ENCODE measurements around the gene ATG10. TPM values are rescaled to one million over a fixed set of nuclear protein-coding genes. Genes with fewer than 3 reads are reported as not detected.

ATG10 gene
- total and polyA plus RNA-seq, 4 donors: 3.9 to 12.8 (median 8.7) TPM

- no peaks in the 10 kb centered on the region for H3K36me3 ChIP-seq (ENCODE audit: control insufficient read depth in 1 of 2, insufficient read depth in 2 of 2, low read length in 1 of 2)
- ATAC-seq (ENCODE audit: low FRiP score) (no peak), DNase-seq (no peak)
- H3K27me3 ChIP-seq (ENCODE audit: control insufficient read depth in 1 of 2, insufficient read depth in 2 of 2, low read length in 1 of 2): no peaks in the 10 kb centered on the region
- no peak overlapping the region for H3K27ac ChIP-seq (ENCODE audit: low read depth in 1 of 2, low read length in 2 of 2)
- WGBS, 2 donors: 59 to 61% methylated on average over 6 of the region's 6 CpGs
- H3K4me3 ChIP-seq (ENCODE audit: low read length in 2 of 2): no peak overlapping the region
- intact Hi-C loops (cut with DNase I): loop anchor here (10.0 kb wide), 4 partner anchors 190 to 420 kb away; partner anchors contain the start of genes ATG10 (in 1 of the 2) and SSBP2 (in 1 of the 2)
- no peaks in the 10 kb centered on the region for H3K9me3 ChIP-seq (ENCODE audit: control insufficient read depth, low read length)
- no peaks in the 10 kb centered on the region for H3K4me1 ChIP-seq (ENCODE audit: control insufficient read depth in 1 of 2, insufficient read depth in 2 of 2, low read length in 2 of 2)
Observed at GRCh38 chr5:82164176-82164976, 192.6 kb downstream of the ATG10 start.

- WGBS, 2 donors: 87 to 90% methylated on average over 3 of the region's 3 CpGs
- Histone ChIP-seq H3K27ac (ENCODE audit: low read depth in 1 of 2, low read length in 2 of 2) (no peak overlapping the region), H3K36me3 (ENCODE audit: control insufficient read depth in 1 of 2, insufficient read depth in 2 of 2, low read length in 1 of 2) (no peaks in the 10 kb centered on the region), H3K4me3 (ENCODE audit: low read length in 2 of 2) (no peak overlapping the region), H3K4me1 (ENCODE audit: control insufficient read depth in 1 of 2, insufficient read depth in 2 of 2, low read length in 2 of 2) (no peaks in the 10 kb centered on the region), H3K9me3 (ENCODE audit: control insufficient read depth, low read length) (no peaks in the 10 kb centered on the region), H3K27me3 (ENCODE audit: control insufficient read depth in 1 of 2, insufficient read depth in 2 of 2, low read length in 1 of 2) (no peaks in the 10 kb centered on the region)
- no peak for DNase-seq
- intact Hi-C loops (cut with DNase I): loop anchor here (5.0 to 10.0 kb wide), 7 partner anchors 190 to 738 kb away; partner anchors contain the start of genes ATG10 (in 1 of the 2) and SSBP2 (in 1 of the 2)
- peak; percentile 59 for ATAC-seq (ENCODE audit: low FRiP score)
Observed at GRCh38 chr5:82164977-82165713, 193.3 kb downstream of the ATG10 start.

GRCh38 chr5:82165740-82166530, 194.1 kb downstream of the ATG10 start:
- ATAC-seq (ENCODE audit: low FRiP score): peak; percentile 97
- intact Hi-C loops (cut with DNase I): loop anchor here (5.0 to 10.0 kb wide), 7 partner anchors 191 to 739 kb away; partner anchors contain the start of genes ATG10 (in 1 of the 2) and SSBP2 (in 1 of the 2)

GRCh38 chr5:82167372-82167935, 195.6 kb downstream of the ATG10 start:
- H3K4me3 ChIP-seq (ENCODE audit: low read length in 2 of 2): no peak overlapping the region
- no peaks in the 10 kb centered on the region for H3K4me1 ChIP-seq (ENCODE audit: control insufficient read depth in 1 of 2, insufficient read depth in 2 of 2, low read length in 2 of 2)
- DNase-seq (no peak), ATAC-seq (ENCODE audit: low FRiP score) (no peak)
- H3K27me3 ChIP-seq (ENCODE audit: control insufficient read depth in 1 of 2, insufficient read depth in 2 of 2, low read length in 1 of 2): no peaks in the 10 kb centered on the region
- 64 to 68% methylated on average over 3 of the region's 3 CpGs for WGBS, 2 donors
- H3K36me3 ChIP-seq (ENCODE audit: control insufficient read depth in 1 of 2, insufficient read depth in 2 of 2, low read length in 1 of 2): no peaks in the 10 kb centered on the region
- H3K9me3 ChIP-seq (ENCODE audit: control insufficient read depth, low read length): no peaks in the 10 kb centered on the region
- no peak overlapping the region for H3K27ac ChIP-seq (ENCODE audit: low read depth in 1 of 2, low read length in 2 of 2)
- intact Hi-C loops (cut with DNase I): loop anchor here (5.0 to 10.0 kb wide), 7 partner anchors 193 to 740 kb away; partner anchors contain the start of genes ATG10 (in 1 of the 2) and SSBP2 (in 1 of the 2)

More at GRCh38 chr5:82165740-82166530, 194.1 kb downstream of the ATG10 start:
- no peaks in the 10 kb centered on the region for H3K27me3 ChIP-seq (ENCODE audit: control insufficient read depth in 1 of 2, insufficient read depth in 2 of 2, low read length in 1 of 2)
- H3K36me3 ChIP-seq (ENCODE audit: control insufficient read depth in 1 of 2, insufficient read depth in 2 of 2, low read length in 1 of 2): no peaks in the 10 kb centered on the region
- 59% methylated on average over 3 of the region's 3 CpGs for WGBS, 2 donors
- H3K4me1 ChIP-seq (ENCODE audit: control insufficient read depth in 1 of 2, insufficient read depth in 2 of 2, low read length in 2 of 2): no peaks in the 10 kb centered on the region
- H3K9me3 ChIP-seq (ENCODE audit: control insufficient read depth, low read length): no peaks in the 10 kb centered on the region
- no peak overlapping the region for H3K27ac ChIP-seq (ENCODE audit: low read depth in 1 of 2, low read length in 2 of 2)
- H3K4me3 ChIP-seq (ENCODE audit: low read length in 2 of 2): no peak overlapping the region
- peak; percentile 74 to 77 for DNase-seq

GRCh38 chr5:82168294-82168693, 196.5 kb downstream of the ATG10 start:
- intact Hi-C loops (cut with DNase I): loop anchor here (5.0 to 10.0 kb wide), 7 partner anchors 193 to 741 kb away; partner anchors contain the start of genes ATG10 (in 1 of the 2) and SSBP2 (in 1 of the 2)
- Histone ChIP-seq H3K4me3 (ENCODE audit: low read length in 2 of 2) (no peak overlapping the region), H3K27ac (ENCODE audit: low read depth in 1 of 2, low read length in 2 of 2) (no peak overlapping the region), H3K4me1 (ENCODE audit: control insufficient read depth in 1 of 2, insufficient read depth in 2 of 2, low read length in 2 of 2) (no peaks in the 10 kb centered on the region), H3K27me3 (ENCODE audit: control insufficient read depth in 1 of 2, insufficient read depth in 2 of 2, low read length in 1 of 2) (no peaks in the 10 kb centered on the region), H3K36me3 (ENCODE audit: control insufficient read depth in 1 of 2, insufficient read depth in 2 of 2, low read length in 1 of 2) (no peaks in the 10 kb centered on the region), H3K9me3 (ENCODE audit: control insufficient read depth, low read length) (no peaks in the 10 kb centered on the region)
- ATAC-seq (ENCODE audit: low FRiP score) (no peak), DNase-seq (no peak)

GRCh38 chr5:82169892-82170291, 198.1 kb downstream of the ATG10 start:
- Histone ChIP-seq H3K4me3 (ENCODE audit: low read length in 2 of 2) (no peak overlapping the region), H3K36me3 (ENCODE audit: control insufficient read depth in 1 of 2, insufficient read depth in 2 of 2, low read length in 1 of 2) (no peaks in the 10 kb centered on the region), H3K27ac (ENCODE audit: low read depth in 1 of 2, low read length in 2 of 2) (no peak overlapping the region), H3K27me3 (ENCODE audit: control insufficient read depth in 1 of 2, insufficient read depth in 2 of 2, low read length in 1 of 2) (no peaks in the 10 kb centered on the region), H3K4me1 (ENCODE audit: control insufficient read depth in 1 of 2, insufficient read depth in 2 of 2, low read length in 2 of 2) (no peaks in the 10 kb centered on the region), H3K9me3 (ENCODE audit: control insufficient read depth, low read length) (no peaks in the 10 kb centered on the region)
- intact Hi-C loops (cut with DNase I): loop anchor here (5.0 to 10.0 kb wide), 7 partner anchors 195 to 743 kb away; partner anchors contain the start of genes ATG10 (in 1 of the 2) and SSBP2 (in 1 of the 2)
- WGBS, 2 donors: 98 to 100% methylated on average over 1 of the region's 1 CpG
- DNase-seq (no peak), ATAC-seq (ENCODE audit: low FRiP score) (no peak)

GRCh38 chr5:82174128-82174918, 202.5 kb downstream of the ATG10 start:
- intact Hi-C loops (cut with DNase I): no loop called here
- Histone ChIP-seq H3K9me3 (ENCODE audit: control insufficient read depth, low read length) (no peaks in the 10 kb centered on the region), H3K27me3 (ENCODE audit: control insufficient read depth in 1 of 2, insufficient read depth in 2 of 2, low read length in 1 of 2) (no peaks in the 10 kb centered on the region), H3K36me3 (ENCODE audit: control insufficient read depth in 1 of 2, insufficient read depth in 2 of 2, low read length in 1 of 2) (no peaks in the 10 kb centered on the region), H3K4me1 (ENCODE audit: control insufficient read depth in 1 of 2, insufficient read depth in 2 of 2, low read length in 2 of 2) (no peaks in the 10 kb centered on the region), H3K4me3 (ENCODE audit: low read length in 2 of 2) (no peak overlapping the region), H3K27ac (ENCODE audit: low read depth in 1 of 2, low read length in 2 of 2) (no peak overlapping the region)
- ATAC-seq (ENCODE audit: low FRiP score) (peak; percentile 64), DNase-seq (peak; percentile 67 to 83)
- WGBS, 2 donors: 34 to 36% methylated on average over 3 of the region's 3 CpGs

All from aorta (tissue), 5 donors.